ENCODE results near the gene TMEM98.

DNA sequence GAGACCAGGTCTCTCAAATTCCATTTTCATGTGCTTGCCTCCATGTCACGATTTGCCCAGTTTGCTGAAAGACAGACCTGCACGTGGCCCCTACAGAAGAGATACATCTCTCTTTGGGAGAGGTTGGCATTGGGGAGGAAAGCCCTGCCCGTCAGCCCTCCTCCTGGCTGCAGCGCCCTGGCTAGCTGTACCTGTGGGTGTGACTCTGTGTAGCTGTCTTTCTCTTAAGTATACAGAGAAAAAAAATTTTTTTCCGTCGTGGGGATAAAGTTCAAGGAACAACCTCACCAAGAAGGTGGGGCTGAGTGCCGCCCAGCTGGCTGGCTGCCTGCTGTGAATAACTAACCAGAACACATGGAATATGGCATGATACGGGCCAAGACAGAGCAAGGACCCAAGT lies 26.5 kb downstream of the TMEM98 start:
- TF ChIP-seq POLR2A (IDR thresholded peaks at IDR 0.05; ENCODE audit: low read length), result no peak
- TF ChIP-seq GATA1 (IDR thresholded peaks at IDR 0.05; ENCODE audit: low read depth, low read length), result no peak
